Spleen (tissue), 7 donors: ENCODE measurements around the gene XYLT1.

Experiments used
- CTCF ChIP-seq, 11 experiments: fragments of 200-600 bp in 7 of 11; fragments of 450-650 bp in 4 of 11; sonication (generic) in 4 of 11; IDR thresholded peaks in 8 of 11; conservative IDR thresholded peaks in 3 of 11; 1 replicate in 7 of 11; 2 replicates in 4 of 11; pipeline versions ENCODE4 v1.4.0 to v1.8.0; 2016 to 2021; ENCODE audit warnings: antibody characterized with exemption in 11 of 11, inconsistent platforms in 4 of 11, mild to moderate bottlenecking in 1 of 11
- POLR2A ChIP-seq, 3 donors: fragments of 450-650 bp; IDR thresholded peaks; one replicate each; pipeline ENCODE4 v1.5.1; 2017; ENCODE audit warnings: antibody characterized with exemption in 3 of 3, mild to moderate bottlenecking in 1 of 3
- donor health status: DM: no; HTN: no; CAD: no; lungs with moderate emphysema.
- donor health status: DM: no; HTN: no; CAD: no.
- donor health status: DM: no; HTN: no; CAD: no.

GRCh38 chr16:17369421-17370222, 101.1 kb downstream of the XYLT1 start:
- TF ChIP-seq CTCF (IDR thresholded peaks at IDR 0.05 in 8 of 11, conservative IDR thresholded peaks at IDR 0.05 in 3 of 11) = peak in 2 of 11 experiments; percentile 21 to 27
- TF ChIP-seq POLR2A (IDR thresholded peaks at IDR 0.05) = no peak
